OCI-LY3 (cell line): Measurements from ENCODE around the gene GLP2R.

Experiments
- H2AFZ ChIP-seq: fragments of 200-600, 300-600 bp; shearing (Covaris generic); 2 replicates; pipeline ENCODE4 v1.6.0; 2014; ENCODE audit warnings: antibody characterized with exemption, low read depth, low read length
- H3K27ac ChIP-seq: fragments of 200-600, 300-600 bp; sonication (generic); 2 replicates; pipeline ENCODE4 v1.5.1; 2014; ENCODE audit warnings: mild to moderate bottlenecking, low read length, moderate library complexity, mixed read lengths
- H3K27me3 ChIP-seq: fragments of 200-600, 300-600 bp; sonication (generic); 2 replicates; pipeline ENCODE4 v1.6.1; 2014; ENCODE audit warnings: low read depth, low read length, mixed read lengths
- H3K36me3 ChIP-seq: fragments of 200-600, 300-600 bp; sonication (generic); replicated peaks from 2 replicates; pipeline ENCODE3; 2014; ENCODE audit warnings: low read depth, low read length, mixed read lengths
- H3K4me1 ChIP-seq: fragments of 300-600, 200-600 bp; sonication (generic); 2 replicates; pipeline ENCODE4 v1.6.1; 2014; ENCODE audit warnings: low read length, mixed read lengths
- H3K4me2 ChIP-seq: fragments of 200-600, 300-600 bp; sonication (generic); 2 replicates; pipeline ENCODE4 v1.6.1; 2014; ENCODE audit warnings: low read length, mixed read lengths
- H3K4me3 ChIP-seq: fragments of 300-600, 200-600 bp; sonication (generic); 2 replicates; pipeline ENCODE4 v1.5.1; 2014; ENCODE audit warnings: antibody characterized with exemption, mild to moderate bottlenecking, low read length, moderate library complexity
- H3K79me2 ChIP-seq: fragments of 300-600, 200-600 bp; shearing (Covaris generic); 2 replicates; pipeline ENCODE4 v1.6.1; 2014; ENCODE audit warnings: mild to moderate bottlenecking, low read length, mixed read lengths
- H3K9ac ChIP-seq: fragments of 300-600, 200-600 bp; shearing (Covaris generic); 2 replicates; pipeline ENCODE4 v1.6.0; 2014; ENCODE audit warnings: mild to moderate bottlenecking, low read length, moderate library complexity
- H3K9me3 ChIP-seq: fragments of 200-600, 300-600 bp; shearing (Covaris generic); 2 replicates; pipeline ENCODE4 v1.6.1; 2014; ENCODE audit warnings: low read length, mixed read lengths; ENCODE audit not compliant: insufficient read depth
- H4K20me1 ChIP-seq: fragments of 200-600, 300-600 bp; sonication (generic); 2 replicates; pipeline ENCODE4 v1.6.1; 2016; ENCODE audit warnings: low read length, mixed read lengths; ENCODE audit not compliant: insufficient read depth
- CTCF ChIP-seq: fragments of 200-600, 300-600 bp; sonication (generic); IDR thresholded peaks from 2 replicates; pipeline ENCODE4 v1.5.1; 2014; ENCODE audit warnings: antibody characterized with exemption, low read length, low read depth
- EZH2phosphoT487 ChIP-seq: fragments of 200-600 bp; shearing (Covaris generic); IDR thresholded peaks from 2 replicates; pipeline ENCODE4 v1.6.1; 2018; ENCODE audit warnings: antibody characterized with exemption, mixed run types, low read depth

GLP2R gene

GRCh38 chr17:9814337-9814945, 11.3 kb upstream of the GLP2R start:
- no peaks in the 10 kb centered on the region for H3K36me3 ChIP-seq
- no peaks in the 10 kb centered on the region for H3K79me2 ChIP-seq
- no peak overlapping the region for H3K4me2 ChIP-seq
- H3K27ac ChIP-seq, result no peak overlapping the region
- no peaks in the 10 kb centered on the region for H3K4me1 ChIP-seq
- H3K4me3 ChIP-seq, result no peak overlapping the region
- H2AFZ ChIP-seq, result no peak overlapping the region
- H3K9ac ChIP-seq, result no peak overlapping the region
- H4K20me1 ChIP-seq, result no peaks in the 10 kb centered on the region
- TF ChIP-seq CTCF, result no peak
- no peak for TF ChIP-seq EZH2phosphoT487
- H3K9me3 ChIP-seq, result no peaks in the 10 kb centered on the region
- no peaks in the 10 kb centered on the region for H3K27me3 ChIP-seq

GRCh38 chr17:9816472-9816871, 9.3 kb upstream of the GLP2R start:
- Histone ChIP-seq H3K4me1 (no peaks in the 10 kb centered on the region), H3K27me3 (no peaks in the 10 kb centered on the region), H2AFZ (no peak overlapping the region), H3K36me3 (no peaks in the 10 kb centered on the region), H4K20me1 (no peaks in the 10 kb centered on the region), H3K4me3 (no peak overlapping the region), H3K79me2 (no peaks in the 10 kb centered on the region), H3K9me3 (no peaks in the 10 kb centered on the region), H3K27ac (no peak overlapping the region), H3K9ac (no peak overlapping the region), H3K4me2 (no peak overlapping the region)
- TF ChIP-seq EZH2phosphoT487 (no peak), CTCF (no peak)

GRCh38 chr17:9817086-9817485, 8.6 kb upstream of the GLP2R start:
- Histone ChIP-seq H3K4me3 (no peak overlapping the region), H3K27me3 (no peaks in the 10 kb centered on the region), H2AFZ (no peak overlapping the region), H3K79me2 (no peaks in the 10 kb centered on the region), H3K4me1 (no peaks in the 10 kb centered on the region), H3K4me2 (no peak overlapping the region), H3K9ac (no peak overlapping the region), H3K36me3 (no peaks in the 10 kb centered on the region), H3K27ac (no peak overlapping the region), H4K20me1 (no peaks in the 10 kb centered on the region), H3K9me3 (no peaks in the 10 kb centered on the region)
- TF ChIP-seq CTCF, result no peak
- no peak for TF ChIP-seq EZH2phosphoT487

GRCh38 chr17:9818760-9819159, 7.0 kb upstream of the GLP2R start:
- Histone ChIP-seq H3K27me3 (no peaks in the 10 kb centered on the region), H3K27ac (no peak overlapping the region), H3K4me1 (no peaks in the 10 kb centered on the region), H2AFZ (no peak overlapping the region), H3K4me2 (no peak overlapping the region), H3K9ac (no peak overlapping the region), H3K36me3 (no peaks in the 10 kb centered on the region), H4K20me1 (no peaks in the 10 kb centered on the region), H3K9me3 (no peaks in the 10 kb centered on the region), H3K4me3 (no peak overlapping the region), H3K79me2 (no peaks in the 10 kb centered on the region)
- TF ChIP-seq EZH2phosphoT487, result no peak
- TF ChIP-seq CTCF, result no peak
